AG09309 (cell line): ENCODE data around the gene ZNF398.

Experiments
- DNase-seq: peaks from one replicate; pipeline ENCODE4 v3.0.0-alpha.2; 2010; ENCODE audit warnings: low read depth
- H3K4me3 ChIP-seq: 2 replicates; pipeline ENCODE4 v1.5.1; 2011; ENCODE audit warnings: mild to moderate bottlenecking, low read depth, low read length, moderate library complexity; ENCODE audit not compliant: control insufficient read depth
- TF ChIP-seq, protein P1 (sequence below): IDR thresholded peaks from 2 replicates; pipeline ENCODE4 v1.5.1; 2011; ENCODE audit warnings: mild to moderate bottlenecking, low read depth, low read length, inconsistent platforms; ENCODE audit not compliant: insufficient read depth, control insufficient read depth; ENCODE audit errors: missing control alignments

Gene ZNF398

GRCh38 chr7:149150981-149151380 is 3.7 kb downstream of the ZNF398 start:
- TF ChIP-seq, protein P1, sequence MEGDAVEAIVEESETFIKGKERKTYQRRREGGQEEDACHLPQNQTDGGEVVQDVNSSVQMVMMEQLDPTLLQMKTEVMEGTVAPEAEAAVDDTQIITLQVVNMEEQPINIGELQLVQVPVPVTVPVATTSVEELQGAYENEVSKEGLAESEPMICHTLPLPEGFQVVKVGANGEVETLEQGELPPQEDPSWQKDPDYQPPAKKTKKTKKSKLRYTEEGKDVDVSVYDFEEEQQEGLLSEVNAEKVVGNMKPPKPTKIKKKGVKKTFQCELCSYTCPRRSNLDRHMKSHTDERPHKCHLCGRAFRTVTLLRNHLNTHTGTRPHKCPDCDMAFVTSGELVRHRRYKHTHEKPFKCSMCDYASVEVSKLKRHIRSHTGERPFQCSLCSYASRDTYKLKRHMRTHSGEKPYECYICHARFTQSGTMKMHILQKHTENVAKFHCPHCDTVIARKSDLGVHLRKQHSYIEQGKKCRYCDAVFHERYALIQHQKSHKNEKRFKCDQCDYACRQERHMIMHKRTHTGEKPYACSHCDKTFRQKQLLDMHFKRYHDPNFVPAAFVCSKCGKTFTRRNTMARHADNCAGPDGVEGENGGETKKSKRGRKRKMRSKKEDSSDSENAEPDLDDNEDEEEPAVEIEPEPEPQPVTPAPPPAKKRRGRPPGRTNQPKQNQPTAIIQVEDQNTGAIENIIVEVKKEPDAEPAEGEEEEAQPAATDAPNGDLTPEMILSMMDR: no peak
- no peak for DNase-seq

DNA sequence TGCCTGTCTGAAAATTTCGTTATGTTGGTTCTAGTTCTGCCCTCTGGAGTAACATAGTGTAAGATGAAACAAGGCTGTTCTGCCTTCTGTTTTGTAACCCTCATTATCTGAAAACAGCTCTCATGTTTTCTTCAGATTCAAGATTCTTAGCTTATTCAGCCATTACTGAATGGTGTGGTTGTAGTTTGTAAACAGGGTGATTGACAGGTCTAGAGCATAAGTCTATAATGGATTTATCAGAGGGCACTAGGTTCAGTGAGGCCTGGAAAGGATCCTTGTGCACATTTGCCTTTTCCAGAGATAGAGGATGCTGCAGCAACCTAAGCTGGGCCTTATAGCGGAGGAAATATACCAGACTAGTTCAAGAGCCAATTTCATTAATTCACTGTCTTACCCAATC is 6.1 kb downstream of the ZNF398 start:
- TF ChIP-seq, protein P1: no peak
- DNase-seq: no peak
- no peak overlapping the region for H3K4me3 ChIP-seq

More at GRCh38 chr7:149150981-149151380, 3.7 kb downstream of the ZNF398 start:
- H3K4me3 ChIP-seq: no peak overlapping the region

- TF ChIP-seq, protein P1: no peak
- no peak for DNase-seq
Observed at GRCh38 chr7:149154056-149154455, 6.8 kb downstream of the ZNF398 start.

DNA sequence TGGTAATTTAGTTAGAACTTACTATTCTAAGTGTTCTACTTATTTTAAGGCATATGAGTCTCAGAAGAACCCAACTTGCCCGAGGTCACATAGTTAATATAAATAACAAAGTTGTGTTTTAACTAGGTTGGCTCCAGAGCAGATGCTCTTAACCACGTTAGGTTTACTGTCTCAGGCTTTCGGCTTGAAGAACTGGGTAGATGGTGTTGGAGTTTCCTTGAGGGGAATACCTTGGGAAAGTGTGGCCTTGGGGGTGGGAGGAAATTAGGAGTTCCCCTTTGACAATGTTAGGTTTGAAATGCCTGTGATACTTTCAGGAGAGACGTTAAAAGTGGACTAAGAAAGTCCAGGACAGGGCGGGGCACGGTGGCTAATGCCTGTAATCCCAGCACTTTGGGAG is 9.6 kb downstream of the ZNF398 start:
- no peak for DNase-seq
- TF ChIP-seq, protein P1: no peak
- H3K4me3 ChIP-seq: no peak overlapping the region

More at GRCh38 chr7:149154056-149154455, 6.8 kb downstream of the ZNF398 start:
- H3K4me3 ChIP-seq: no peak overlapping the region

DNA sequence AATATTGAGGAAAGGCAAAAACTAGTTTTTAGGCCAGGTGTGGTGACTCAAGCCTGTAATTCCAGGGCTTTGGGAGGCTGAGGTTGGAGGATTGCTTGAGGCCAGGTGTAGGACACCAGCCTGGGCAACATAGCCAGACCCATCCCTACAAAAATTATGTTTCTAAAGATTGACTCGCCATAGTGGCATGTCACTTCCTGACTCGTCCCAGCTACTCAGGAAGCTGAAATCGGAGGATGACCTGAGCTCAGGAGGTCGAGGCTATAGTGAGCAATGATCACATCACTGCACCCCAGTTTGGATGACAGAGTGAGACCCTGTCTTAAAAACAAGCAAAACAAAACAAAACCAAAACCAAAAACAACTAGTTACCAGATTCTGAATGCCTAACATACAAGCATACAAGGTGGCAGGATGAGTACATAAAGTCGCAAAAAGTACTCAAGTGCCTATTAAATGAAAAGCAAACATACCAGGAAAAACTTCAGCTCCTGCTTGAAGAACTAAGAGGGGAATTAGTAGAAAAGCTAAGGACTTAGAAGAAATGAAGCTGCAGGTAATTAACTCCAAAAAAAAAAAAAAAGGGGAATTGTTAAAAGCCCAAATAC is 14.1 kb downstream of the ZNF398 start:
- TF ChIP-seq, protein P1: no peak
- no peak overlapping the region for H3K4me3 ChIP-seq
- no peak for DNase-seq

DNA sequence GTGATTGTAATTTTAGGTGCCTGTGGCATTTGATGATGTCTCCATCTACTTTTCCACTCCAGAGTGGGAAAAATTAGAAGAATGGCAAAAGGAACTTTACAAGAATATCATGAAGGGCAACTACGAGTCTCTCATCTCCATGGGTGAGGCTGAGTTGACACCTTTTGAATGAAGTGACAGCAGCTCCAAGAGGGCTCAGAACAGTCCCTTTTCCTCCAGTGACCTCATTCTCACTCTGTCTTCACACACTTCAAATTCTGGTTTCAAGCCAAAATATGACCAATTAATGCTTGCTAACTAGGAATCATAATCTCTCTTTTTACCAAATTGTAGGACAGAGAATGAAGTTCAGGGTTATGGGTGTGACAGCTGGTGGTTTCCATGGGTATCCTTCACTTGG is 18.9 kb downstream of the ZNF398 start:
- TF ChIP-seq, protein P1: no peak
- DNase-seq: no peak
- H3K4me3 ChIP-seq: no peak overlapping the region
